Hepatocyte (in vitro differentiated cells): ENCODE results near the gene PTPRN2.

Experiments used
- CTCF ChIP-seq: fragments of 200-600 bp; sonication (generic); IDR thresholded peaks from 2 replicates; pipeline ENCODE4 v1.5.1; 2016; ENCODE audit warnings: antibody characterized with exemption, mild to moderate bottlenecking; ENCODE audit not compliant: poor library complexity
- EZH2 ChIP-seq: fragments of 200-600 bp; sonication (generic); IDR thresholded peaks from 2 replicates; pipeline ENCODE4 v1.6.1; 2016; ENCODE audit warnings: antibody characterized with exemption, mild to moderate bottlenecking, borderline replicate concordance
- EZH2phosphoT487 ChIP-seq: fragments of 200-600 bp; sonication (generic); IDR thresholded peaks from one replicate; pipeline ENCODE4 v1.6.1; 2018; ENCODE audit warnings: antibody characterized with exemption, mild to moderate bottlenecking, low read depth, moderate library complexity; ENCODE audit not compliant: unreplicated experiment, severe bottlenecking

DNA sequence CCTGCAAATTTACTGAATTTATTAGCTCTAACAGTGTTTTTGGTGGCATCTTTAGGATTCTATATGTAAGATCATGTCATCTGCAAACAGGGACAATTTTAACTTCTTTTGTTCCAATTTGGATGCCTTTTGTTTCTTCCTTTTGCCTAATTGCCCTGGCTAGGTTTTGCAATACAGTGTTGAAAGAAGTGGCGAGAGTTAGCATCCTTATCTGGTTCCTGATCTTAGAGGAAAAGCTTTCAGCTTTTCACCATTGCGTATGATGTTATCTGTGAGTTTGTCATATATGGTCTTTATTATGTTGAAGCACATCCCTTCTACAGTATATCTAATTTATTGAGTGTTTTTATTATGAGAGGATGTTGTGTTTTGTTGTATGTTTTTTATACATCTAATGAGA is 301.4 kb downstream of the PTPRN2 start:
- TF ChIP-seq CTCF: no peak
- no peak for TF ChIP-seq EZH2phosphoT487
- TF ChIP-seq EZH2: no peak
